OCI-LY7 (cell line): Measurements from ENCODE around the gene USP30. TPM values are rescaled to one million over a fixed set of nuclear protein-coding genes. Genes with fewer than 3 reads are reported as not detected.
A peak's percentile ranks its signal among the peaks of the same experiment; 100 is the strongest.

Experiments used
- BruUV-seq: library from RNA; stranded (reverse); fragments of 400-500 nt; replicated peaks from 2 replicates; lab custom pipeline; 2021; lab: Mats Ljungman, UMichigan
- CTCF ChIA-PET: fragments of 300-600 bp; sonication (Branson Sonifier 250); formaldehyde crosslinking; loops from one replicate; lab custom pipeline; 2022; ENCODE audit warnings: antibody characterized with exemption; ENCODE audit not compliant: unreplicated experiment; lab: Charles Lee
- POLR2A ChIA-PET: fragments of 300-600 bp; sonication (Branson Sonifier 250); formaldehyde crosslinking; loops from one replicate; lab custom pipeline; 2022; ENCODE audit warnings: antibody characterized with exemption; lab: Charles Lee
- DNase-seq: peaks from one replicate; pipeline ENCODE4 v3.0.0-alpha.2; 2015; ENCODE audit warnings: low spot score
- H2AFZ ChIP-seq: fragments of 200-600 bp; sonication (generic), shearing (Covaris generic); 2 replicates; pipeline ENCODE4 v1.6.1; 2014; ENCODE audit warnings: mild to moderate bottlenecking, antibody characterized with exemption, low read length, moderate library complexity
- H3K27ac ChIP-seq: fragments of 200-600 bp; sonication (generic); 2 replicates; pipeline ENCODE4 v1.5.1; 2014; ENCODE audit warnings: mixed run types, low read depth, mild to moderate bottlenecking, moderate library complexity, low read length, inconsistent platforms; ENCODE audit not compliant: poor library complexity, severe bottlenecking
- H3K36me3 ChIP-seq: fragments of 200-600 bp; sonication (generic); 2 replicates; pipeline ENCODE4 v1.6.1; 2014; ENCODE audit warnings: mild to moderate bottlenecking, antibody characterized with exemption, low read length, moderate library complexity, mixed read lengths; ENCODE audit not compliant: insufficient read depth
- H3K4me1 ChIP-seq: fragments of 200-600 bp; sonication (generic); 2 replicates; pipeline ENCODE4 v1.5.1; 2014; ENCODE audit warnings: mild to moderate bottlenecking, low read length; ENCODE audit not compliant: insufficient read depth, poor library complexity, severe bottlenecking
- H3K4me2 ChIP-seq: fragments of 200-600 bp; sonication (generic); 2 replicates; pipeline ENCODE4 v1.6.1; 2014; ENCODE audit warnings: mild to moderate bottlenecking, low read length
- H3K4me3 ChIP-seq: fragments of 200-600 bp; sonication (generic); 2 replicates; pipeline ENCODE4 v1.5.1; 2014; ENCODE audit warnings: mild to moderate bottlenecking, low read depth, low read length; ENCODE audit not compliant: poor library complexity, severe bottlenecking
- H3K79me2 ChIP-seq: fragments of 200-600 bp; sonication (generic); 2 replicates; pipeline ENCODE4 v1.6.1; 2016; ENCODE audit warnings: low read depth, mild to moderate bottlenecking, low read length, moderate library complexity, mixed read lengths; ENCODE audit not compliant: insufficient read depth
- H3K9me2 ChIP-seq: fragments of 200-600 bp; sonication (generic); 2 replicates; pipeline ENCODE4 v1.6.1; 2016; ENCODE audit warnings: mild to moderate bottlenecking, low read length, mixed read lengths; ENCODE audit not compliant: insufficient read depth
- H3K9me3 ChIP-seq: fragments of 200-600 bp; sonication (generic); 2 replicates; pipeline ENCODE4 v1.6.1; 2014; ENCODE audit warnings: mild to moderate bottlenecking, mixed run types, low read length, mixed read lengths
- H4K20me1 ChIP-seq: fragments of 200-600 bp; sonication (generic); 2 replicates; pipeline ENCODE4 v1.6.1; 2014; ENCODE audit warnings: mild to moderate bottlenecking, antibody characterized with exemption, low read length, moderate library complexity, mixed read lengths; ENCODE audit not compliant: insufficient read depth
- CTCF ChIP-seq: fragments of 200-600 bp; sonication (generic); conservative IDR thresholded peaks from 2 replicates; pipeline ENCODE4 v1.5.1; 2014; ENCODE audit warnings: mild to moderate bottlenecking, antibody characterized with exemption, low read length, moderate library complexity, mixed read lengths
- EZH2phosphoT487 ChIP-seq: fragments of 200-600 bp; sonication (generic); IDR thresholded peaks from 2 replicates; pipeline ENCODE4 v1.6.1; 2018; ENCODE audit warnings: low read depth, borderline replicate concordance, mild to moderate bottlenecking, mixed run types, antibody characterized with exemption, low read length, moderate library complexity, mixed read lengths
- intact Hi-C: fragments of 100-400 bp; cut with micrococcal nuclease; formaldehyde crosslinking; loops from one replicate; pipeline ENCODE4 v1.10.0; 2022; ENCODE audit not compliant: unreplicated experiment
- total RNA-seq, 2 experiments: library from RNA; depleted of rRNA in 1 of 2; stranded (reverse); fragments of >200 nt in 1 of 2; shearing (Covaris generic) in 1 of 2; gene quantifications; 2 replicates each; pipeline ENCODE4 v1.2.3, GENCODE V29; 2014 to 2022

USP30 gene
- total RNA-seq, 2 experiments from 2014 or later = 15.7 to 36.2 TPM

GRCh38 chr12:109105176-109105575, 52.8 kb downstream of the USP30 start:
- H3K36me3 ChIP-seq = peaks cover 95% of the 10 kb centered on the region
- H3K4me1 ChIP-seq = no peaks in the 10 kb centered on the region
- BruUV-seq = no TSS peak
- POLR2A ChIA-PET = no interaction called here
- TF ChIP-seq EZH2phosphoT487 = no peak
- no peak overlapping the region for H3K4me3 ChIP-seq
- no peaks in the 10 kb centered on the region for H3K9me3 ChIP-seq
- H3K27ac ChIP-seq = no peak overlapping the region
- CTCF ChIA-PET = no interaction called here
- intact Hi-C loops = no loop called here
- H3K4me2 ChIP-seq = no peak overlapping the region
- H3K79me2 ChIP-seq = peaks cover 6% of the 10 kb centered on the region; the same call in 1 of the 2 replicates
- no peak overlapping the region for H2AFZ ChIP-seq
- H4K20me1 ChIP-seq = no peaks in the 10 kb centered on the region
- no peaks in the 10 kb centered on the region for H3K9me2 ChIP-seq
- DNase-seq = no peak

GRCh38 chr12:109109746-109110350, 57.5 kb downstream of the USP30 start:
- ChIA-PET CTCF (no interaction called here), POLR2A (no interaction called here)
- Histone ChIP-seq H3K4me3 (no peak overlapping the region), H3K9me3 (no peaks in the 10 kb centered on the region), H3K27ac (no peak overlapping the region), H3K36me3 (peaks cover 75% of the 10 kb centered on the region), H3K4me1 (peaks cover 4% of the 10 kb centered on the region), H4K20me1 (no peaks in the 10 kb centered on the region), H3K9me2 (no peaks in the 10 kb centered on the region), H3K4me2 (no peak overlapping the region), H2AFZ (no peak overlapping the region), H3K79me2 (no peaks in the 10 kb centered on the region)
- TF ChIP-seq CTCF (no peak), EZH2phosphoT487 (no peak)
- DNase-seq = no peak
- intact Hi-C loops = loop anchor here (5.0 kb wide), 1 partner anchor 277 kb away; no protein-coding TSS in a partner anchor
- BruUV-seq = TSS peak; percentile 71

GRCh38 chr12:109110988-109111495, 58.7 kb downstream of the USP30 start:
- no peak overlapping the region for H3K4me2 ChIP-seq
- POLR2A ChIA-PET = interaction anchor here (1.1 kb wide), 1 partner anchor 12 kb away, joined by 5 read pairs; no protein-coding TSS in a partner anchor
- H3K9me2 ChIP-seq = no peaks in the 10 kb centered on the region
- BruUV-seq = no TSS peak
- no peak overlapping the region for H3K27ac ChIP-seq
- CTCF ChIA-PET = interaction anchor here (1.1 kb wide), 1 partner anchor 40 kb away, joined by 3 read pairs; no protein-coding TSS in a partner anchor
- peaks cover 7% of the 10 kb centered on the region for H3K4me1 ChIP-seq
- H3K36me3 ChIP-seq = peaks cover 63% of the 10 kb centered on the region
- H3K79me2 ChIP-seq = no peaks in the 10 kb centered on the region
- TF ChIP-seq CTCF (no peak), EZH2phosphoT487 (no peak)
- H3K4me3 ChIP-seq = no peak overlapping the region
- H4K20me1 ChIP-seq = no peaks in the 10 kb centered on the region
- H2AFZ ChIP-seq = no peak overlapping the region
- no peak for DNase-seq
- no peaks in the 10 kb centered on the region for H3K9me3 ChIP-seq
- intact Hi-C loops = loop anchor here (5.0 kb wide), 1 partner anchor 276 kb away; no protein-coding TSS in a partner anchor
